ENCODE measurements around the gene TBC1D5.

The TBC1D5 gene

DNA sequence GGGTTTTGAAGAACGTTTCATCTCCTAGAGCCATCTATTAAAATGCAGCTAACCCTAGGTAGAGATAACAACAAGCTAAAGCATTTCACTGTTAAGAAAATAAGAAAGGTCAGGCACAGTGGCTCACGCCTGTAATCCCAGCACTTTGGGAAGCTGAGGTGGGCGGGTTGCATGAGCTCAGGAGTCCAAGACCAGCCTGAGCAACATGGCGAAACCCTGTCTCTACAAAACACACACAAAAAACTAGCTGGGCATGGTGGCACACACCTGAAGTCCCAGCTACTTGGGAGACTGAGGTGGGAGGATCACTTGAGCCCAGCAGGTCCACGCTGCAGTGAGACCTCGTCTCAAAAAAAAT, 5.4 kb upstream of the TBC1D5 start:
- no peaks in the 10 kb centered on the region for H3K27me3 ChIP-seq (ENCODE audit: control insufficient read depth in 1 of 2, insufficient read depth in 1 of 2, low read length in 2 of 2)
- no peak overlapping the region for H2BK12ac ChIP-seq (ENCODE audit: low read length in 2 of 2)
- H3K79me1 ChIP-seq (replicated peaks; ENCODE audit: low read length, poor library complexity, severe bottlenecking) = no peaks in the 10 kb centered on the region
- H2AFZ ChIP-seq (ENCODE audit: low read depth, low read length) = no peak overlapping the region
- H3K23ac ChIP-seq (ENCODE audit: low read length in 2 of 2) = no peak overlapping the region
- no peak overlapping the region for H3K18ac ChIP-seq (ENCODE audit: low read depth in 1 of 2, low read length in 2 of 2)
- H4K8ac ChIP-seq (ENCODE audit: low read length) = no peak overlapping the region
- no peak overlapping the region for H3K14ac ChIP-seq (ENCODE audit: low read length in 2 of 2)
- no peak overlapping the region for H3K9ac ChIP-seq (ENCODE audit: low read length)
- H3K9me3 ChIP-seq (ENCODE audit: control insufficient read depth, low read length) = no peaks in the 10 kb centered on the region
- no peak overlapping the region for H3K27ac ChIP-seq (ENCODE audit: low read length, poor library complexity, severe bottlenecking)
- H2AK5ac ChIP-seq (ENCODE audit: low read length, severe bottlenecking) = no peak overlapping the region
- no peak overlapping the region for H2BK5ac ChIP-seq (ENCODE audit: low read depth, low read length, poor library complexity, severe bottlenecking)
- H2BK120ac ChIP-seq (ENCODE audit: low read depth, low read length) = no peak overlapping the region
- WGBS = 100% methylated on average over 4 of the region's 6 CpGs
- H3K4me2 ChIP-seq (ENCODE audit: low read length, poor library complexity, severe bottlenecking) = no peak overlapping the region
- no peak overlapping the region for H4K91ac ChIP-seq (ENCODE audit: low read length)
- peaks cover 2% of the 10 kb centered on the region for H3K4me1 ChIP-seq (ENCODE audit: control insufficient read depth, insufficient read depth, low read depth, low read length)
- H3K4me3 ChIP-seq (ENCODE audit: insufficient read depth in 1 of 2, low read depth in 1 of 2, low read length in 2 of 2) = no peak overlapping the region
- no peak for DNase-seq
- no peak overlapping the region for H2BK15ac ChIP-seq (ENCODE audit: low read depth, poor library complexity, severe bottlenecking)
- no peaks in the 10 kb centered on the region for H3K36me3 ChIP-seq (ENCODE audit: control insufficient read depth in 1 of 2, insufficient read depth in 2 of 2, low read depth in 1 of 2, low read length in 2 of 2)
- no peak overlapping the region for H3K4ac ChIP-seq (ENCODE audit: low read depth in 1 of 2, low read length in 2 of 2)

DNA sequence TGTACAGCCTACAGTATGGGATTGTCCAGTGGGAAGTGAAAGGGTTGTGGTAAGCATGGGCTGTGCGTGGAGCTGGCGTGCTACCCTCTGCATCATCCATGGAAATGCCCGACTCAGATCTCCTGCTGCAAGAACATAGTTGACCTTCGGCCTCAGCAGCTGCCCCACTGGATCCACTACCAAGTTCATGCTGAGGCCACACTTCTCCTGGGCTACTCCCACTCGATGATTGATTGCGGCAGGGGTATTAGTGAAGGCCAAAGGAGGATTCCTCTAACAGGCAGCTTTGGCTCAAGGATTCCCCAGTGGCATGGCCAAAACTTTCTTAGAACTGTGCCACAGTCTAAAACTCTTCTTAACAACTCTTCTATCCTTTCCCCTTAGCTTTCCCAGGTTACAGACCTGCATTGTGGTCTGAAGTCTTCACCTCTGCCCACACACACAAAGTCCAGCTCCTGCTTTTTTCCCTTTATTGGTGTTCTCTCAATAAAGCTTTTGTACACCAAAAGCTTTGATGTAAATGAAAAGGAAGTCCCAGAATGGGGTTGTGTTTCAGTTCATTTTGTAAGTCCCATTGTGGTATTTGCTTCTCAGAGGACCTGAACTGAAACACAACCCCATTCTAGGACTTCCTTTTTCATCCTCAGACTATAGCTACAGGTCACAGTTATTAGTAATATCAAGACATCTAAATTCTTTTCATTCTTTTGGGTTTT, 4.9 kb upstream of the TBC1D5 start:
- Histone ChIP-seq H3K36me3 (ENCODE audit: control insufficient read depth in 1 of 2, insufficient read depth in 2 of 2, low read depth in 1 of 2, low read length in 2 of 2) (no peaks in the 10 kb centered on the region), H3K4me1 (ENCODE audit: control insufficient read depth, insufficient read depth, low read depth, low read length) (peaks cover 2% of the 10 kb centered on the region), H2AK5ac (ENCODE audit: low read length, severe bottlenecking) (no peak overlapping the region), H3K9me3 (ENCODE audit: control insufficient read depth, low read length) (no peaks in the 10 kb centered on the region), H3K9ac (ENCODE audit: low read length) (no peak overlapping the region), H2BK120ac (ENCODE audit: low read depth, low read length) (no peak overlapping the region), H3K23ac (ENCODE audit: low read length in 2 of 2) (no peak overlapping the region), H4K8ac (ENCODE audit: low read length) (no peak overlapping the region), H3K14ac (ENCODE audit: low read length in 2 of 2) (no peak overlapping the region), H3K27me3 (ENCODE audit: control insufficient read depth in 1 of 2, insufficient read depth in 1 of 2, low read length in 2 of 2) (no peaks in the 10 kb centered on the region), H2BK15ac (ENCODE audit: low read depth, poor library complexity, severe bottlenecking) (no peak overlapping the region), H3K4me3 (ENCODE audit: insufficient read depth in 1 of 2, low read depth in 1 of 2, low read length in 2 of 2) (no peak overlapping the region), H3K27ac (ENCODE audit: low read length, poor library complexity, severe bottlenecking) (no peak overlapping the region), H3K18ac (ENCODE audit: low read depth in 1 of 2, low read length in 2 of 2) (no peak overlapping the region), H2AFZ (ENCODE audit: low read depth, low read length) (no peak overlapping the region), H2BK5ac (ENCODE audit: low read depth, low read length, poor library complexity, severe bottlenecking) (no peak overlapping the region), H4K91ac (ENCODE audit: low read length) (no peak overlapping the region), H2BK12ac (ENCODE audit: low read length in 2 of 2) (no peak overlapping the region), H3K79me1 (replicated peaks; ENCODE audit: low read length, poor library complexity, severe bottlenecking) (no peaks in the 10 kb centered on the region), H3K4me2 (ENCODE audit: low read length, poor library complexity, severe bottlenecking) (no peak overlapping the region), H3K4ac (ENCODE audit: low read depth in 1 of 2, low read length in 2 of 2) (no peak overlapping the region)
- DNase-seq = no peak
- 99% methylated on average over 6 of the region's 6 CpGs for WGBS

DNA sequence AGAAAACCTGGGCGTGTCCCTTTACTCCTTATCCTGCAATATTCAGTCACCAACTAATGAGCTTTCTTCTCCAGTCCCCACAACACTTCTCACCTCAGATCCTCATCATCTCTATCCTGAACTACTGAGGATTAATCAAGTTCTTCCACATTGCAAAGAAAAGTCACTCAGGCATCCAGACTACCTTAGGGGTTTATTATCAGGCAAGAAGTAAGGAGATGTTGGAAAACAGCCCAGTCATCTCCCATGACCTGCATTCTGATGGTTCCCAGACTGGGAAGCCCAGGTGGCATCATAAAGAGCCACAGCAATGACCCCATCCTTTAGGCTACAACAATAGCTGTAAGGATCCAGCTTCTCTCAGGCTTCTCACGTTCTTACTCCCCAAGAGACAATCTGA, 3.5 kb upstream of the TBC1D5 start:
- Histone ChIP-seq H2AK5ac (ENCODE audit: low read length, severe bottlenecking) (no peak overlapping the region), H4K91ac (ENCODE audit: low read length) (no peak overlapping the region), H3K9ac (ENCODE audit: low read length) (no peak overlapping the region), H3K79me1 (replicated peaks; ENCODE audit: low read length, poor library complexity, severe bottlenecking) (no peaks in the 10 kb centered on the region), H3K4ac (ENCODE audit: low read depth in 1 of 2, low read length in 2 of 2) (no peak overlapping the region), H2AFZ (ENCODE audit: low read depth, low read length) (no peak overlapping the region), H3K14ac (ENCODE audit: low read length in 2 of 2) (no peak overlapping the region), H3K9me3 (ENCODE audit: control insufficient read depth, low read length) (no peaks in the 10 kb centered on the region), H3K27me3 (ENCODE audit: control insufficient read depth in 1 of 2, insufficient read depth in 1 of 2, low read length in 2 of 2) (no peaks in the 10 kb centered on the region), H2BK15ac (ENCODE audit: low read depth, poor library complexity, severe bottlenecking) (no peak overlapping the region), H3K18ac (ENCODE audit: low read depth in 1 of 2, low read length in 2 of 2) (no peak overlapping the region), H4K8ac (ENCODE audit: low read length) (no peak overlapping the region), H2BK5ac (ENCODE audit: low read depth, low read length, poor library complexity, severe bottlenecking) (no peak overlapping the region), H3K27ac (ENCODE audit: low read length, poor library complexity, severe bottlenecking) (no peak overlapping the region), H3K36me3 (ENCODE audit: control insufficient read depth in 1 of 2, insufficient read depth in 2 of 2, low read depth in 1 of 2, low read length in 2 of 2) (no peaks in the 10 kb centered on the region), H3K4me1 (ENCODE audit: control insufficient read depth, insufficient read depth, low read depth, low read length) (peaks cover 2% of the 10 kb centered on the region), H3K23ac (ENCODE audit: low read length in 2 of 2) (no peak overlapping the region), H3K4me3 (ENCODE audit: insufficient read depth in 1 of 2, low read depth in 1 of 2, low read length in 2 of 2) (no peak overlapping the region), H2BK12ac (ENCODE audit: low read length in 2 of 2) (no peak overlapping the region), H2BK120ac (ENCODE audit: low read depth, low read length) (no peak overlapping the region), H3K4me2 (ENCODE audit: low read length, poor library complexity, severe bottlenecking) (no peak overlapping the region)
- WGBS = 81% methylated on average over 2 of the region's 2 CpGs
- DNase-seq = no peak

DNA sequence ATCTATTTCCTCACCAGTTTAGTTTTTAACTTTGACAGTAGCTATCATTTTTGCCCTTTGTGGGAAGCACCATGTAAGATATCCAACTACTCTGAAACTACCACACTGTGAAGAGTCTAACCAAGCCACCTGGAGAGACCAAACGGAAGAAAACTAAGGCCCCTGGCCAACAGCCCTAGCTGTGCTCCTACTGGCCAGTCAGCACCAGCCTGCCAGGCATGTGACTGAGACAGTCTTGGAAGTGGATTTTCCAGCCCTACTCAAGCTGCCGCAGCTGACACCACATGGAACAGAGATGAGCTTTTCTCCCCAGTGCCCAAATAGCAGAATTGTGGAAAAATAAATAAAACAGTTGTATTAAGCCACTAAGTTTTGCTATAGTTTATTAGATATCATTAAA, 2.9 kb upstream of the TBC1D5 start:
- no peak overlapping the region for H4K91ac ChIP-seq (ENCODE audit: low read length)
- no peak overlapping the region for H3K4me2 ChIP-seq (ENCODE audit: low read length, poor library complexity, severe bottlenecking)
- H3K9me3 ChIP-seq (ENCODE audit: control insufficient read depth, low read length) = no peaks in the 10 kb centered on the region
- peaks cover 2% of the 10 kb centered on the region for H3K4me1 ChIP-seq (ENCODE audit: control insufficient read depth, insufficient read depth, low read depth, low read length)
- no peak for DNase-seq
- no peak overlapping the region for H2AFZ ChIP-seq (ENCODE audit: low read depth, low read length)
- no peak overlapping the region for H3K4me3 ChIP-seq (ENCODE audit: insufficient read depth in 1 of 2, low read depth in 1 of 2, low read length in 2 of 2)
- no peak overlapping the region for H3K18ac ChIP-seq (ENCODE audit: low read depth in 1 of 2, low read length in 2 of 2)
- no peak overlapping the region for H3K14ac ChIP-seq (ENCODE audit: low read length in 2 of 2)
- H2BK12ac ChIP-seq (ENCODE audit: low read length in 2 of 2) = no peak overlapping the region
- WGBS = 94% methylated on average over 1 of the region's 2 CpGs
- no peak overlapping the region for H3K4ac ChIP-seq (ENCODE audit: low read depth in 1 of 2, low read length in 2 of 2)
- H3K27ac ChIP-seq (ENCODE audit: low read length, poor library complexity, severe bottlenecking) = no peak overlapping the region
- no peaks in the 10 kb centered on the region for H3K36me3 ChIP-seq (ENCODE audit: control insufficient read depth in 1 of 2, insufficient read depth in 2 of 2, low read depth in 1 of 2, low read length in 2 of 2)
- H2BK15ac ChIP-seq (ENCODE audit: low read depth, poor library complexity, severe bottlenecking) = no peak overlapping the region
- H3K27me3 ChIP-seq (ENCODE audit: control insufficient read depth in 1 of 2, insufficient read depth in 1 of 2, low read length in 2 of 2) = no peaks in the 10 kb centered on the region
- H2BK5ac ChIP-seq (ENCODE audit: low read depth, low read length, poor library complexity, severe bottlenecking) = no peak overlapping the region
- H3K79me1 ChIP-seq (replicated peaks; ENCODE audit: low read length, poor library complexity, severe bottlenecking) = no peaks in the 10 kb centered on the region
- no peak overlapping the region for H2AK5ac ChIP-seq (ENCODE audit: low read length, severe bottlenecking)
- H2BK120ac ChIP-seq (ENCODE audit: low read depth, low read length) = no peak overlapping the region
- H4K8ac ChIP-seq (ENCODE audit: low read length) = no peak overlapping the region
- H3K9ac ChIP-seq (ENCODE audit: low read length) = no peak overlapping the region
- no peak overlapping the region for H3K23ac ChIP-seq (ENCODE audit: low read length in 2 of 2)

All from mesenchymal stem cell (in vitro differentiated cells and primary cell).